Measurements from ENCODE around the gene ING1.
"Not testable (repeated sequence)": the region's sequence is repeated elsewhere in the genome, so short reads cannot be mapped to it uniquely, and the experiment has no call there.

The ING1 gene

GRCh38 chr13:110719036-110719710, 5.7 kb downstream of the ING1 start:
- no peak for DNase-seq

GRCh38 chr13:110722971-110723370, 9.5 kb downstream of the ING1 start:
- DNase-seq, result no peak

- DNase-seq, result no peak
Observed at GRCh38 chr13:110723598-110723997, 10.1 kb downstream of the ING1 start.

GRCh38 chr13:110726153-110726552, 12.7 kb downstream of the ING1 start:
- not testable (repeated sequence) for DNase-seq

- DNase-seq, result no peak
Observed at GRCh38 chr13:110726726-110727125, 13.2 kb downstream of the ING1 start.

- DNase-seq, result no peak
Observed at GRCh38 chr13:110731072-110731471, 17.6 kb downstream of the ING1 start.

GRCh38 chr13:110734561-110734960, 21.1 kb downstream of the ING1 start:
- no peak for DNase-seq

- DNase-seq, result no peak
Observed at GRCh38 chr13:110737555-110737954, 24.1 kb downstream of the ING1 start.

- no peak for DNase-seq
Observed at GRCh38 chr13:110743687-110744086, 30.2 kb downstream of the ING1 start.

- no peak for DNase-seq
Observed at GRCh38 chr13:110746438-110746837, 32.9 kb downstream of the ING1 start.

- no peak for DNase-seq
Observed at GRCh38 chr13:110748271-110748670, 34.8 kb downstream of the ING1 start.

GRCh38 chr13:110756219-110756631, 42.7 kb downstream of the ING1 start:
- no peak for DNase-seq

GRCh38 chr13:110757296-110757695, 43.8 kb downstream of the ING1 start:
- no peak for DNase-seq

GRCh38 chr13:110758195-110758805, 44.8 kb downstream of the ING1 start:
- DNase-seq, result no peak

GRCh38 chr13:110759710-110760109, 46.2 kb downstream of the ING1 start:
- no peak for DNase-seq

GRCh38 chr13:110760611-110761010, 47.1 kb downstream of the ING1 start:
- DNase-seq, result no peak

- DNase-seq, result peak in 1 of 2 experiments; percentile 13
Observed at GRCh38 chr13:110766671-110767430, 53.4 kb downstream of the ING1 start.

GRCh38 chr13:110767476-110767875, 54.0 kb downstream of the ING1 start:
- no peak for DNase-seq

- no peak for DNase-seq
Observed at GRCh38 chr13:110769097-110769496, 55.6 kb downstream of the ING1 start.

GRCh38 chr13:110770678-110771077, 57.2 kb downstream of the ING1 start:
- no peak for DNase-seq

GRCh38 chr13:110771194-110771593, 57.7 kb downstream of the ING1 start:
- no peak for DNase-seq

- no peak for DNase-seq
Observed at GRCh38 chr13:110772091-110772984, 58.8 kb downstream of the ING1 start.

All from NCI-H524 (cell line).